Neural cell (in vitro differentiated cells): ENCODE results near the gene PITPNB. TPM values are rescaled to one million over a fixed set of nuclear protein-coding genes. Genes with fewer than 3 reads are reported as not detected.

Source experiments
- H2AFZ ChIP-seq: fragments of 200-600, 300-800 bp; sonication (generic), shearing (Covaris generic); 2 replicates; pipeline ENCODE4 v1.6.0; 2014; ENCODE audit warnings: low read depth, mild to moderate bottlenecking, antibody characterized with exemption, low read length, moderate library complexity
- H3F3A ChIP-seq: fragments of 200-600 bp; shearing (Covaris generic); 2 replicates; pipeline ENCODE4 v1.6.1; 2016; ENCODE audit warnings: mild to moderate bottlenecking, moderate library complexity, mixed read lengths, antibody characterized with exemption, low read length; ENCODE audit not compliant: insufficient read depth, poor library complexity, severe bottlenecking
- H3K27ac ChIP-seq: fragments of 200-600, 300-800 bp; sonication (generic), shearing (Covaris generic); 2 replicates; pipeline ENCODE4 v1.5.1; 2014; ENCODE audit warnings: mild to moderate bottlenecking, low read length, moderate library complexity
- H3K27me3 ChIP-seq: fragments of 300-800, 200-600 bp; sonication (generic), shearing (Covaris generic); 2 replicates; pipeline ENCODE4 v1.6.0; 2014; ENCODE audit warnings: mild to moderate bottlenecking, low read depth, low read length, moderate library complexity; ENCODE audit not compliant: insufficient read depth
- H3K36me3 ChIP-seq: fragments of 300-800, 200-600 bp; sonication (generic), shearing (Covaris generic); 2 replicates; pipeline ENCODE4 v1.5.1; 2014; ENCODE audit warnings: mild to moderate bottlenecking, antibody characterized with exemption, low read length, moderate library complexity; ENCODE audit not compliant: insufficient read depth
- H3K4me2 ChIP-seq: fragments of 300-800, 200-600 bp; sonication (generic), shearing (Covaris generic); 2 replicates; pipeline ENCODE4 v1.6.0; 2014; ENCODE audit warnings: mild to moderate bottlenecking, low read length
- H3K4me3 ChIP-seq: fragments of 300-800, 200-600 bp; sonication (generic), shearing (Covaris generic); 2 replicates; pipeline ENCODE4 v1.5.1; 2014; ENCODE audit warnings: mild to moderate bottlenecking, low read length, moderate library complexity
- H3K79me2 ChIP-seq: fragments of 200-600 bp; shearing (Covaris generic); replicated peaks from 2 replicates; pipeline ENCODE4 v1.6.0; 2014; ENCODE audit warnings: mild to moderate bottlenecking, low read length, moderate library complexity; ENCODE audit not compliant: insufficient read depth
- H3K9ac ChIP-seq: fragments of 300-800, 200-600 bp; sonication (generic), shearing (Covaris generic); 2 replicates; pipeline ENCODE4 v1.6.1; 2016; ENCODE audit warnings: mild to moderate bottlenecking, low read length, mixed read lengths
- H3K9me2 ChIP-seq: fragments of 200-600 bp; shearing (Covaris generic); 2 replicates; pipeline ENCODE4 v1.6.1; 2016; ENCODE audit warnings: mild to moderate bottlenecking, low read length, mixed read lengths; ENCODE audit not compliant: insufficient read depth
- H3K9me3 ChIP-seq: fragments of 200-600, 300-800 bp; sonication (generic), shearing (Covaris generic); 2 replicates; pipeline ENCODE4 v1.6.1; 2016; ENCODE audit warnings: mild to moderate bottlenecking, mixed run types, low read length, moderate library complexity, mixed read lengths
- H4K20me1 ChIP-seq: fragments of 200-600 bp; shearing (Covaris generic); 2 replicates; pipeline ENCODE4 v1.6.1; 2016; ENCODE audit warnings: mild to moderate bottlenecking, mixed run types; ENCODE audit not compliant: insufficient read depth
- CTCF ChIP-seq: fragments of 450-650 bp; IDR thresholded peaks from 2 replicates; pipeline ENCODE4 v1.5.1; 2014; ENCODE audit warnings: antibody characterized with exemption, mild to moderate bottlenecking, moderate library complexity; ENCODE audit not compliant: poor library complexity, severe bottlenecking
- EP300 ChIP-seq: fragments of 450-650 bp; conservative IDR thresholded peaks from 2 replicates; pipeline ENCODE4 v1.6.1; 2014; ENCODE audit warnings: antibody characterized with exemption, mild to moderate bottlenecking, moderate library complexity; ENCODE audit not compliant: poor library complexity, severe bottlenecking
- EZH2 ChIP-seq: fragments of 200-600, 300-800 bp; shearing (Covaris generic), sonication (generic); IDR thresholded peaks from 2 replicates; pipeline ENCODE4 v1.6.1; 2014; ENCODE audit warnings: antibody characterized with exemption, low read length, borderline replicate concordance, mild to moderate bottlenecking; ENCODE audit not compliant: insufficient read depth, poor library complexity, severe bottlenecking
- MXI1 ChIP-seq: fragments of 450-650 bp; conservative IDR thresholded peaks from 2 replicates; pipeline ENCODE4 v1.6.1; 2014; ENCODE audit warnings: antibody characterized with exemption, mild to moderate bottlenecking; ENCODE audit not compliant: poor library complexity, severe bottlenecking
- POLR2AphosphoS5 ChIP-seq: IDR thresholded peaks from 2 replicates; pipeline ENCODE4 v1.6.1; 2012
- RAD21 ChIP-seq: fragments of 450-650 bp; conservative IDR thresholded peaks from 2 replicates; pipeline ENCODE4 v1.6.1; 2014; ENCODE audit warnings: antibody characterized with exemption, mild to moderate bottlenecking, moderate library complexity
- SMC3 ChIP-seq: fragments of 450-650 bp; conservative IDR thresholded peaks from 2 replicates; pipeline ENCODE4 v1.6.1; 2014; ENCODE audit warnings: antibody characterized with exemption, mild to moderate bottlenecking, moderate library complexity; ENCODE audit not compliant: poor library complexity
- TAF1 ChIP-seq: IDR thresholded peaks from 2 replicates; pipeline ENCODE4 v1.6.1; 2012; ENCODE audit warnings: low read depth
- polyA plus RNA-seq: library from polyadenylated mRNA; depleted of rRNA; stranded (reverse); fragments of >200 nt; gene quantifications from 2 replicates; pipeline ENCODE4 v1.2.3, GENCODE V29; 2014

Gene PITPNB
- polyA plus RNA-seq, 1 donor from 2014 or later, result 44.8 TPM

GRCh38 chr22:27877501-27877900 is 41.6 kb downstream of the PITPNB start:
- Histone ChIP-seq H3K36me3 (no peaks in the 10 kb centered on the region), H3K79me2 (no peaks in the 10 kb centered on the region), H3K27me3 (no peaks in the 10 kb centered on the region), H3K9me2 (no peaks in the 10 kb centered on the region), H3K9me3 (no peaks in the 10 kb centered on the region), H3F3A (no peaks in the 10 kb centered on the region), H3K4me2 (peak overlapping the region; percentile 32), H3K27ac (peak overlapping the region; percentile 66), H3K4me3 (peak overlapping the region; percentile 41), H3K9ac (peak overlapping the region; percentile 30), H4K20me1 (no peaks in the 10 kb centered on the region), H2AFZ (no peak overlapping the region)
- TF ChIP-seq POLR2AphosphoS5 (no peak), RAD21 (no peak)

GRCh38 chr22:27876684-27877083 is 42.4 kb downstream of the PITPNB start:
- peak overlapping the region; percentile 66 for H3K27ac ChIP-seq

GRCh38 chr22:27875951-27876350 is 43.1 kb downstream of the PITPNB start:
- peak overlapping the region; percentile 66 for H3K27ac ChIP-seq
- no peaks in the 10 kb centered on the region for H3F3A ChIP-seq
- H4K20me1 ChIP-seq, result no peaks in the 10 kb centered on the region

More at GRCh38 chr22:27876684-27877083, 42.4 kb downstream of the PITPNB start:
- Histone ChIP-seq H3K79me2 (no peaks in the 10 kb centered on the region), H4K20me1 (no peaks in the 10 kb centered on the region), H3K4me3 (peak overlapping the region; percentile 41), H3K4me2 (peak overlapping the region; percentile 32), H3K36me3 (no peaks in the 10 kb centered on the region), H3K27me3 (no peaks in the 10 kb centered on the region), H3F3A (no peaks in the 10 kb centered on the region), H3K9me2 (no peaks in the 10 kb centered on the region), H3K9me3 (no peaks in the 10 kb centered on the region), H2AFZ (no peak overlapping the region), H3K9ac (peak overlapping the region; percentile 30)
- TF ChIP-seq CTCF (no peak), EP300 (no peak), POLR2AphosphoS5 (peak; percentile 30)

GRCh38 chr22:27874764-27875163 is 44.3 kb downstream of the PITPNB start:
- Histone ChIP-seq H3K9me3 (no peaks in the 10 kb centered on the region), H3K79me2 (no peaks in the 10 kb centered on the region), H3K4me3 (no peak overlapping the region), H2AFZ (no peak overlapping the region), H3F3A (no peaks in the 10 kb centered on the region), H3K9ac (no peak overlapping the region), H3K27ac (no peak overlapping the region), H3K4me2 (no peak overlapping the region), H3K36me3 (no peaks in the 10 kb centered on the region), H3K9me2 (no peaks in the 10 kb centered on the region), H3K27me3 (no peaks in the 10 kb centered on the region), H4K20me1 (no peaks in the 10 kb centered on the region)
- TF ChIP-seq EZH2 (no peak), RAD21 (no peak), MXI1 (no peak), TAF1 (no peak), EP300 (no peak), CTCF (no peak), SMC3 (no peak), POLR2AphosphoS5 (no peak)

More at GRCh38 chr22:27875951-27876350, 43.1 kb downstream of the PITPNB start:
- no peak overlapping the region for H3K4me2 ChIP-seq
- H3K27me3 ChIP-seq, result no peaks in the 10 kb centered on the region
- no peaks in the 10 kb centered on the region for H3K9me2 ChIP-seq
- peak overlapping the region; percentile 41 for H3K4me3 ChIP-seq
- H2AFZ ChIP-seq, result no peak overlapping the region
- H3K9ac ChIP-seq, result peak overlapping the region; percentile 30
- no peaks in the 10 kb centered on the region for H3K36me3 ChIP-seq
- H3K9me3 ChIP-seq, result no peaks in the 10 kb centered on the region
- TF ChIP-seq TAF1 (no peak), POLR2AphosphoS5 (no peak), EZH2 (no peak), SMC3 (no peak), MXI1 (no peak), RAD21 (no peak)
- H3K79me2 ChIP-seq, result no peaks in the 10 kb centered on the region
